BJ (cell line): ENCODE measurements around the gene TCP11. TPM values are rescaled to one million over a fixed set of nuclear protein-coding genes. Genes with fewer than 3 reads are reported as not detected.

Source experiments
- CTCF ChIA-PET: fragments of 350-600 bp; formaldehyde crosslinking; extraction: SDS; loops from one replicate; lab custom pipeline; 2021; ENCODE audit warnings: antibody characterized with exemption, inconsistent platforms; lab: Yijun Ruan, JAX
- POLR2A ChIA-PET: fragments of 300-600 bp; sonication (Branson Sonifier 250); formaldehyde crosslinking; extraction: SDS; loops from one replicate; lab custom pipeline; 2021; ENCODE audit warnings: antibody characterized with exemption; lab: Charles Lee
- DNase-seq: peaks from one replicate; pipeline ENCODE4 v3.0.0-alpha.2; 2011; ENCODE audit warnings: low read depth
- H3K27me3 ChIP-seq: 2 replicates; pipeline ENCODE4 v1.6.0; 2011; ENCODE audit warnings: low read length; ENCODE audit not compliant: control insufficient read depth, insufficient read depth
- H3K36me3 ChIP-seq: 2 replicates; pipeline ENCODE4 v1.5.1; 2011; ENCODE audit warnings: low read length; ENCODE audit not compliant: control insufficient read depth, insufficient read depth
- H3K4me3 ChIP-seq: 2 replicates; pipeline ENCODE4 v1.5.1; 2011; ENCODE audit warnings: low read depth, mild to moderate bottlenecking, control low read depth, low read length
- CTCF ChIP-seq: IDR thresholded peaks from 2 replicates; pipeline ENCODE4 v1.5.1; 2011; ENCODE audit warnings: low read depth, mild to moderate bottlenecking, control low read depth, inconsistent platforms, low read length, moderate library complexity; ENCODE audit not compliant: insufficient read depth
- polyA plus RNA-seq: library from polyadenylated mRNA; depleted of rRNA; stranded (reverse); fragments of >200 nt; gene quantifications from 2 replicates; pipeline ENCODE4 v1.2.3, GENCODE V29; 2011

Gene TCP11
- polyA plus RNA-seq, 1 experiment = 0.23 TPM

DNA sequence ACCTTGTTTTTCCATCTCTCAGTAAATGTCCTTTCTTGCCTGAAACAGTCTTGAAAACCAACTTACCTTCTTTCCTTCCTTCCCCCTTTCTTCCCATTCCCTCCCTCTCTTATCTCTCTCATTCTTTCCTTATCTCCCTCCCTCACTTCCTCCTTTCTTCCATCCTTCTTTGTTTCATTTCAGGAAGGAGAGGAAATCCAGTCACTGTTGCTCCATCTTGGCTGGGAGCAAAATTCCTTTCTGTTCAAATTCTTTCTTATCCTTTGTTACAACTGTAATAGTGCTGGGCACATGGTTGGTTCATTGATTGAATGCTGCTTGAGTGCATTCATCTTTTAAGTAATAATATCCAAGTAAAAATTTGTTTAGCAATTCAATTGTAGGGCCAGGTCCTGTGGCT lies 17.4 kb upstream of the TCP11 start:
- Histone ChIP-seq H3K27me3 (no peaks in the 10 kb centered on the region), H3K36me3 (no peaks in the 10 kb centered on the region), H3K4me3 (no peak overlapping the region)
- no peak for DNase-seq
- CTCF ChIA-PET = interaction anchor here (1.1 kb wide), 1 partner anchor 82 kb away, joined by 3 read pairs; no protein-coding TSS in a partner anchor
- POLR2A ChIA-PET = no interaction called here
- no peak for TF ChIP-seq CTCF

GRCh38 chr6:35154947-35155346 lies 13.8 kb upstream of the TCP11 start:
- H3K27me3 ChIP-seq = no peaks in the 10 kb centered on the region
- ChIA-PET POLR2A (no interaction called here), CTCF (interaction anchor here (0.7 to 1.8 kb wide), 3 partner anchors 8 to 65 kb away, joined by 3 to 8 read pairs (median 6); no protein-coding TSS in a partner anchor)
- TF ChIP-seq CTCF = no peak
- H3K4me3 ChIP-seq = no peak overlapping the region
- no peaks in the 10 kb centered on the region for H3K36me3 ChIP-seq
- DNase-seq = no peak

- H3K36me3 ChIP-seq = no peaks in the 10 kb centered on the region
- TF ChIP-seq CTCF = no peak
- POLR2A ChIA-PET = no interaction called here
- DNase-seq = no peak
- no peak overlapping the region for H3K4me3 ChIP-seq
- H3K27me3 ChIP-seq = no peaks in the 10 kb centered on the region
- CTCF ChIA-PET = interaction anchor here (1.8 kb wide), 1 partner anchor 51 kb away, joined by 8 read pairs; no protein-coding TSS in a partner anchor
These were observed 13.1 kb upstream of the TCP11 start for GRCh38 chr6:35154262-35154661.

- no peak for DNase-seq
- no peak overlapping the region for H3K4me3 ChIP-seq
- POLR2A ChIA-PET = no interaction called here
- H3K36me3 ChIP-seq = no peaks in the 10 kb centered on the region
- CTCF ChIA-PET = interaction anchor here (1.1 to 9.8 kb wide), 2 partner anchors 52 to 88 kb away, joined by 5 to 220 read pairs; no protein-coding TSS in a partner anchor
- no peak for TF ChIP-seq CTCF
- no peaks in the 10 kb centered on the region for H3K27me3 ChIP-seq
These were observed 11.0 kb upstream of the TCP11 start for GRCh38 chr6:35152067-35152707.

GRCh38 chr6:35151466-35151865 lies 10.3 kb upstream of the TCP11 start:
- H3K4me3 ChIP-seq = no peak overlapping the region
- no peak for TF ChIP-seq CTCF
- H3K36me3 ChIP-seq = no peaks in the 10 kb centered on the region
- POLR2A ChIA-PET = no interaction called here
- H3K27me3 ChIP-seq = no peaks in the 10 kb centered on the region
- CTCF ChIA-PET = interaction anchor here (1.1 to 9.8 kb wide), 2 partner anchors 52 to 89 kb away, joined by 5 to 220 read pairs; no protein-coding TSS in a partner anchor
- DNase-seq = no peak
